Neural cell (in vitro differentiated cells): Measurements from ENCODE around the gene CCDC39. TPM values are rescaled to one million over a fixed set of nuclear protein-coding genes. Genes with fewer than 3 reads are reported as not detected.

ENCODE experiments used
- H2AFZ ChIP-seq: fragments of 200-600, 300-800 bp; sonication (generic), shearing (Covaris generic); 2 replicates; pipeline ENCODE4 v1.6.0; 2014; ENCODE audit warnings: low read depth, mild to moderate bottlenecking, antibody characterized with exemption, low read length, moderate library complexity
- H3F3A ChIP-seq: fragments of 200-600 bp; shearing (Covaris generic); 2 replicates; pipeline ENCODE4 v1.6.1; 2016; ENCODE audit warnings: mild to moderate bottlenecking, moderate library complexity, mixed read lengths, antibody characterized with exemption, low read length; ENCODE audit not compliant: insufficient read depth, poor library complexity, severe bottlenecking
- H3K27ac ChIP-seq: fragments of 200-600, 300-800 bp; sonication (generic), shearing (Covaris generic); 2 replicates; pipeline ENCODE4 v1.5.1; 2014; ENCODE audit warnings: mild to moderate bottlenecking, low read length, moderate library complexity
- H3K27me3 ChIP-seq: fragments of 300-800, 200-600 bp; sonication (generic), shearing (Covaris generic); 2 replicates; pipeline ENCODE4 v1.6.0; 2014; ENCODE audit warnings: mild to moderate bottlenecking, low read depth, low read length, moderate library complexity; ENCODE audit not compliant: insufficient read depth
- H3K36me3 ChIP-seq: fragments of 300-800, 200-600 bp; sonication (generic), shearing (Covaris generic); 2 replicates; pipeline ENCODE4 v1.5.1; 2014; ENCODE audit warnings: mild to moderate bottlenecking, antibody characterized with exemption, low read length, moderate library complexity; ENCODE audit not compliant: insufficient read depth
- H3K4me2 ChIP-seq: fragments of 300-800, 200-600 bp; sonication (generic), shearing (Covaris generic); 2 replicates; pipeline ENCODE4 v1.6.0; 2014; ENCODE audit warnings: mild to moderate bottlenecking, low read length
- H3K4me3 ChIP-seq: fragments of 300-800, 200-600 bp; sonication (generic), shearing (Covaris generic); 2 replicates; pipeline ENCODE4 v1.5.1; 2014; ENCODE audit warnings: mild to moderate bottlenecking, low read length, moderate library complexity
- H3K79me2 ChIP-seq: fragments of 200-600 bp; shearing (Covaris generic); replicated peaks from 2 replicates; pipeline ENCODE4 v1.6.0; 2014; ENCODE audit warnings: mild to moderate bottlenecking, low read length, moderate library complexity; ENCODE audit not compliant: insufficient read depth
- H3K9ac ChIP-seq: fragments of 300-800, 200-600 bp; sonication (generic), shearing (Covaris generic); 2 replicates; pipeline ENCODE4 v1.6.1; 2016; ENCODE audit warnings: mild to moderate bottlenecking, low read length, mixed read lengths
- H3K9me2 ChIP-seq: fragments of 200-600 bp; shearing (Covaris generic); 2 replicates; pipeline ENCODE4 v1.6.1; 2016; ENCODE audit warnings: mild to moderate bottlenecking, low read length, mixed read lengths; ENCODE audit not compliant: insufficient read depth
- H3K9me3 ChIP-seq: fragments of 200-600, 300-800 bp; sonication (generic), shearing (Covaris generic); 2 replicates; pipeline ENCODE4 v1.6.1; 2016; ENCODE audit warnings: mild to moderate bottlenecking, mixed run types, low read length, moderate library complexity, mixed read lengths
- H4K20me1 ChIP-seq: fragments of 200-600 bp; shearing (Covaris generic); 2 replicates; pipeline ENCODE4 v1.6.1; 2016; ENCODE audit warnings: mild to moderate bottlenecking, mixed run types; ENCODE audit not compliant: insufficient read depth
- EP300 ChIP-seq: fragments of 450-650 bp; conservative IDR thresholded peaks from 2 replicates; pipeline ENCODE4 v1.6.1; 2014; ENCODE audit warnings: antibody characterized with exemption, mild to moderate bottlenecking, moderate library complexity; ENCODE audit not compliant: poor library complexity, severe bottlenecking
- EZH2 ChIP-seq: fragments of 200-600, 300-800 bp; shearing (Covaris generic), sonication (generic); IDR thresholded peaks from 2 replicates; pipeline ENCODE4 v1.6.1; 2014; ENCODE audit warnings: antibody characterized with exemption, low read length, borderline replicate concordance, mild to moderate bottlenecking; ENCODE audit not compliant: insufficient read depth, poor library complexity, severe bottlenecking
- MXI1 ChIP-seq: fragments of 450-650 bp; conservative IDR thresholded peaks from 2 replicates; pipeline ENCODE4 v1.6.1; 2014; ENCODE audit warnings: antibody characterized with exemption, mild to moderate bottlenecking; ENCODE audit not compliant: poor library complexity, severe bottlenecking
- POLR2AphosphoS5 ChIP-seq: IDR thresholded peaks from 2 replicates; pipeline ENCODE4 v1.6.1; 2012
- RAD21 ChIP-seq: fragments of 450-650 bp; conservative IDR thresholded peaks from 2 replicates; pipeline ENCODE4 v1.6.1; 2014; ENCODE audit warnings: antibody characterized with exemption, mild to moderate bottlenecking, moderate library complexity
- REST ChIP-seq: IDR thresholded peaks from 2 replicates; pipeline ENCODE4 v1.6.1; 2012; ENCODE audit warnings: borderline replicate concordance
- SMC3 ChIP-seq: fragments of 450-650 bp; conservative IDR thresholded peaks from 2 replicates; pipeline ENCODE4 v1.6.1; 2014; ENCODE audit warnings: antibody characterized with exemption, mild to moderate bottlenecking, moderate library complexity; ENCODE audit not compliant: poor library complexity
- TAF1 ChIP-seq: IDR thresholded peaks from 2 replicates; pipeline ENCODE4 v1.6.1; 2012; ENCODE audit warnings: low read depth
- polyA plus RNA-seq: library from polyadenylated mRNA; depleted of rRNA; stranded (reverse); fragments of >200 nt; gene quantifications from 2 replicates; pipeline ENCODE4 v1.2.3, GENCODE V29; 2014
- TF ChIP-seq, protein P1 (sequence below): fragments of 450-650 bp; IDR thresholded peaks from 2 replicates; pipeline ENCODE4 v1.5.1; 2014; ENCODE audit warnings: antibody characterized with exemption, mild to moderate bottlenecking, moderate library complexity; ENCODE audit not compliant: poor library complexity, severe bottlenecking

CCDC39 gene
- polyA plus RNA-seq, 1 donor from 2014 or later: 0.36 TPM

- no peak overlapping the region for H3K4me2 ChIP-seq
- no peak overlapping the region for H2AFZ ChIP-seq
- no peaks in the 10 kb centered on the region for H4K20me1 ChIP-seq
- no peaks in the 10 kb centered on the region for H3K9me3 ChIP-seq
- H3K36me3 ChIP-seq: no peaks in the 10 kb centered on the region
- TF ChIP-seq REST (no peak), TAF1 (no peak), POLR2AphosphoS5 (no peak)
- H3K9ac ChIP-seq: no peak overlapping the region
- no peaks in the 10 kb centered on the region for H3K27me3 ChIP-seq
- H3F3A ChIP-seq: no peaks in the 10 kb centered on the region
- H3K4me3 ChIP-seq: no peak overlapping the region
- no peak overlapping the region for H3K27ac ChIP-seq
- H3K9me2 ChIP-seq: no peaks in the 10 kb centered on the region
- H3K79me2 ChIP-seq: no peaks in the 10 kb centered on the region
These were observed 25.2 kb upstream of the CCDC39 start for GRCh38 chr3:180704532-180704931.

GRCh38 chr3:180700941-180701340 is 21.7 kb upstream of the CCDC39 start:
- no peaks in the 10 kb centered on the region for H3K9me3 ChIP-seq
- H3K79me2 ChIP-seq: no peaks in the 10 kb centered on the region
- H3K36me3 ChIP-seq: no peaks in the 10 kb centered on the region
- H2AFZ ChIP-seq: no peak overlapping the region
- H3K27me3 ChIP-seq: no peaks in the 10 kb centered on the region
- H3K4me2 ChIP-seq: no peak overlapping the region
- H4K20me1 ChIP-seq: no peaks in the 10 kb centered on the region
- H3K9ac ChIP-seq: no peak overlapping the region
- no peaks in the 10 kb centered on the region for H3K9me2 ChIP-seq
- no peak overlapping the region for H3K27ac ChIP-seq
- TF ChIP-seq RAD21 (no peak), MXI1 (no peak), SMC3 (no peak), POLR2AphosphoS5 (no peak), REST (no peak), EZH2 (no peak), EP300 (no peak), TAF1 (no peak)
- TF ChIP-seq, protein P1, sequence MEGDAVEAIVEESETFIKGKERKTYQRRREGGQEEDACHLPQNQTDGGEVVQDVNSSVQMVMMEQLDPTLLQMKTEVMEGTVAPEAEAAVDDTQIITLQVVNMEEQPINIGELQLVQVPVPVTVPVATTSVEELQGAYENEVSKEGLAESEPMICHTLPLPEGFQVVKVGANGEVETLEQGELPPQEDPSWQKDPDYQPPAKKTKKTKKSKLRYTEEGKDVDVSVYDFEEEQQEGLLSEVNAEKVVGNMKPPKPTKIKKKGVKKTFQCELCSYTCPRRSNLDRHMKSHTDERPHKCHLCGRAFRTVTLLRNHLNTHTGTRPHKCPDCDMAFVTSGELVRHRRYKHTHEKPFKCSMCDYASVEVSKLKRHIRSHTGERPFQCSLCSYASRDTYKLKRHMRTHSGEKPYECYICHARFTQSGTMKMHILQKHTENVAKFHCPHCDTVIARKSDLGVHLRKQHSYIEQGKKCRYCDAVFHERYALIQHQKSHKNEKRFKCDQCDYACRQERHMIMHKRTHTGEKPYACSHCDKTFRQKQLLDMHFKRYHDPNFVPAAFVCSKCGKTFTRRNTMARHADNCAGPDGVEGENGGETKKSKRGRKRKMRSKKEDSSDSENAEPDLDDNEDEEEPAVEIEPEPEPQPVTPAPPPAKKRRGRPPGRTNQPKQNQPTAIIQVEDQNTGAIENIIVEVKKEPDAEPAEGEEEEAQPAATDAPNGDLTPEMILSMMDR: no peak
- no peaks in the 10 kb centered on the region for H3F3A ChIP-seq
- H3K4me3 ChIP-seq: no peak overlapping the region
